ENCODE data around the gene PTPRZ1. TPM values are rescaled to one million over a fixed set of nuclear protein-coding genes. Genes with fewer than 3 reads are reported as not detected.

The PTPRZ1 gene
- total RNA-seq, 1 donor from 2014 or later = 1.9 TPM

- no peak for TF ChIP-seq CTCF (IDR thresholded peaks at IDR 0.05)
- H3K27ac ChIP-seq = no peak overlapping the region
- ATAC-seq = no peak
- no peaks in the 10 kb centered on the region for H3K36me3 ChIP-seq
- no peak overlapping the region for H3K4me3 ChIP-seq
- no peaks in the 10 kb centered on the region for H3K9me3 ChIP-seq
- H3K4me1 ChIP-seq = no peaks in the 10 kb centered on the region
- intact Hi-C loops (cut with DNase I) = no loop called here
- peaks cover 4% of the 10 kb centered on the region for H3K27me3 ChIP-seq (ENCODE audit: low read depth)
- DNase-seq = no peak
These were observed 39.0 kb upstream of the PTPRZ1 start for GRCh38 chr7:121833991-121834390.

GRCh38 chr7:121837462-121837861 is 35.5 kb upstream of the PTPRZ1 start:
- no peak for ATAC-seq
- intact Hi-C loops (cut with DNase I) = no loop called here
- DNase-seq = no peak
- no peak for TF ChIP-seq CTCF (IDR thresholded peaks at IDR 0.05)
- H3K27me3 ChIP-seq (ENCODE audit: low read depth) = peaks cover 2% of the 10 kb centered on the region
- H3K4me3 ChIP-seq = no peak overlapping the region
- no peaks in the 10 kb centered on the region for H3K36me3 ChIP-seq
- no peak overlapping the region for H3K27ac ChIP-seq
- no peaks in the 10 kb centered on the region for H3K4me1 ChIP-seq
- H3K9me3 ChIP-seq = no peaks in the 10 kb centered on the region

GRCh38 chr7:121847041-121847440 is 25.9 kb upstream of the PTPRZ1 start:
- no peaks in the 10 kb centered on the region for H3K36me3 ChIP-seq
- no peaks in the 10 kb centered on the region for H3K9me3 ChIP-seq
- ATAC-seq (no peak), DNase-seq (no peak)
- no peak for TF ChIP-seq CTCF (IDR thresholded peaks at IDR 0.05)
- intact Hi-C loops (cut with DNase I) = no loop called here
- H3K4me3 ChIP-seq = no peak overlapping the region
- no peaks in the 10 kb centered on the region for H3K4me1 ChIP-seq
- H3K27me3 ChIP-seq (ENCODE audit: low read depth) = no peaks in the 10 kb centered on the region
- no peak overlapping the region for H3K27ac ChIP-seq

DNA sequence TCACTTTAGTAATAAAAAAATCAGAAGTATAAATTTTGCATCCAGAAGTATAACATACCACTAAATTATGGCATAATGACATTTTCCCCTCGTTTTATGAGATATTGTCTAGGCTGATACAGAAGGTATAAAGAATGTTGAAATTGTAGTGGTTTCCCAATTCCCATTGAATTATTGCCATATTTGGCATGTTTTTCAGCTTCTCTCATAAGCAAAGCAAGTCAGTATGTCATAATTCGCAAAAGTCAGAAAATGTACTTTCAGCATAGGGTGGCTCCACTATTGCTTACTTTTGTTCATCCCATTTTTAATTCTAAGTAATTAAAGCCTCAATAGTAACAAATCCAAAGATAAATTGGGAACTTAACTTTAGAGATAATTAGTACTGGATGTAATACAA is 19.7 kb upstream of the PTPRZ1 start:
- Histone ChIP-seq H3K9me3 (no peaks in the 10 kb centered on the region), H3K4me3 (no peak overlapping the region), H3K36me3 (no peaks in the 10 kb centered on the region), H3K4me1 (no peaks in the 10 kb centered on the region), H3K27me3 (ENCODE audit: low read depth) (no peaks in the 10 kb centered on the region), H3K27ac (no peak overlapping the region)
- DNase-seq (no peak), ATAC-seq (no peak)
- no peak for TF ChIP-seq CTCF (IDR thresholded peaks at IDR 0.05)
- intact Hi-C loops (cut with DNase I) = no loop called here

GRCh38 chr7:121860953-121861352 is 12.0 kb upstream of the PTPRZ1 start:
- TF ChIP-seq CTCF (IDR thresholded peaks at IDR 0.05) = no peak
- no peak for DNase-seq
- H3K27ac ChIP-seq = no peak overlapping the region
- no peaks in the 10 kb centered on the region for H3K36me3 ChIP-seq
- intact Hi-C loops (cut with DNase I) = no loop called here
- no peak for ATAC-seq
- no peak overlapping the region for H3K4me3 ChIP-seq
- H3K9me3 ChIP-seq = no peaks in the 10 kb centered on the region
- H3K27me3 ChIP-seq (ENCODE audit: low read depth) = no peaks in the 10 kb centered on the region
- no peaks in the 10 kb centered on the region for H3K4me1 ChIP-seq

- intact Hi-C loops (cut with DNase I) = no loop called here
- Histone ChIP-seq H3K4me3 (no peak overlapping the region), H3K27me3 (ENCODE audit: low read depth) (no peaks in the 10 kb centered on the region), H3K9me3 (no peaks in the 10 kb centered on the region), H3K27ac (no peak overlapping the region), H3K36me3 (no peaks in the 10 kb centered on the region), H3K4me1 (no peaks in the 10 kb centered on the region)
- no peak for TF ChIP-seq CTCF (IDR thresholded peaks at IDR 0.05)
- no peak for DNase-seq
- no peak for ATAC-seq
These were observed 10.4 kb upstream of the PTPRZ1 start for GRCh38 chr7:121862591-121862990.
